ENCODE data around the gene ARL15. TPM values are rescaled to one million over a fixed set of nuclear protein-coding genes. Genes with fewer than 3 reads are reported as not detected.

Gene ARL15
- total and polyA plus RNA-seq, 2 of the 8 experiments (the other 6 are each of a cell fraction or from before 2014, with no cell fraction given) = 9.9 to 21.2 TPM

DNA sequence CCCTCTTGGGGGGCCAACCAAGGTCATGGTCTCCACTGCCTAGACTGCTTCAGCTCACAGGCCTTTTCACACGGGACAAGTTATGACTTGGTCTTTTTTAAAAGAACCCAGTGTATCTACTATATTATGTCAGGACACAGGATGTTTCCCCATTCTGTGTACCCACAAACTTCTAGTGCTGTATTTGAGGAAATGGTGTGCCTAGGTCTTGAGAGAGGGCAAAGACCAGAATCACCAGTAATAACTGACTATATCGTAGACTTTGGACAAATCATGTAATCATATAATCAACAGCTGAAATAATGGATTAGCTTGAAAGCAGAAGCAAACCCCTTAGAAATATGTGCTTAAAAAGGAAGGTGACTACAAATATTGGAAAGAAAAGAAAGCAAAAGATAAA is 133.3 kb downstream of the ARL15 start:
- H3K56ac ChIP-seq (replicated peaks; ENCODE audit: insufficient read length, low read depth, low read length) = no peak overlapping the region
- no peak overlapping the region for H2BK120ac ChIP-seq (replicated peaks; ENCODE audit: low read depth, low read length)
- H4K8ac ChIP-seq (ENCODE audit: extremely low read depth, insufficient read depth, low read length) = no peak overlapping the region
- CTCF ChIA-PET (ENCODE audit: partially characterized antibody) = no interaction called here
- FAIRE-seq = no peak
- H3K79me1 ChIP-seq (ENCODE audit: low read depth, low read length) = no peaks in the 10 kb centered on the region; the same call in 1 of the 2 replicates
- H3K14ac ChIP-seq (ENCODE audit: insufficient read length) = no peak overlapping the region
- no peaks in the 10 kb centered on the region for H4K20me1 ChIP-seq (replicated peaks in 1 of 2; ENCODE audit: control insufficient read depth in 1 of 2, insufficient read depth in 2 of 2, low read length in 2 of 2)
- no peak overlapping the region for H3K27ac ChIP-seq (ENCODE audit: low read depth, low read length)
- H3K18ac ChIP-seq (ENCODE audit: extremely low read depth, low read length) = no peak overlapping the region
- H3K36me3 ChIP-seq (ENCODE audit: control insufficient read depth in 2 of 4, insufficient read depth in 4 of 4, low read length in 3 of 4) = no peaks in the 10 kb centered on the region
- POLR2A ChIA-PET (ENCODE audit: partially characterized antibody) = no interaction called here
- H3K4me3 ChIP-seq (ENCODE audit: extremely low read depth in 1 of 4, insufficient read depth in 2 of 4, low read depth in 3 of 4, low read length in 4 of 4) = no peak overlapping the region
- no peak overlapping the region for H2AK5ac ChIP-seq (ENCODE audit: low read depth, low read length)
- H2BK5ac ChIP-seq (ENCODE audit: low read depth, low read length) = no peak overlapping the region
- H3K4me2 ChIP-seq (ENCODE audit: insufficient read depth in 1 of 2, low read depth in 2 of 2, low read length in 2 of 2) = no peak overlapping the region
- no peak overlapping the region for H2AFZ ChIP-seq (ENCODE audit: low read length)
- no peak overlapping the region for H3K4ac ChIP-seq (replicated peaks; ENCODE audit: insufficient read length, low read depth, low read length)
- H3K9ac ChIP-seq (replicated peaks in 1 of 4; ENCODE audit: extremely low read depth in 1 of 4, low read depth in 3 of 4, low read length in 3 of 4) = no peak overlapping the region
- no peak overlapping the region for H3K23ac ChIP-seq (ENCODE audit: insufficient read length)
- H3K27me3 ChIP-seq (replicated peaks in 1 of 4; ENCODE audit: control insufficient read depth in 3 of 4, extremely low read depth in 1 of 4, insufficient read depth in 3 of 4, low read length in 3 of 4) = no peaks in the 10 kb centered on the region
- H3K23me2 ChIP-seq (ENCODE audit: low read depth, low read length) = no peaks in the 10 kb centered on the region
- H3K9me3 ChIP-seq (ENCODE audit: insufficient read depth in 2 of 2, low read depth in 1 of 2, low read length in 1 of 2) = no peaks in the 10 kb centered on the region
- TF ChIP-seq NRF1 (IDR thresholded peaks at IDR 0.05; ENCODE audit: low read depth, low read length) (no peak), JUN (IDR thresholded peaks at IDR 0.05; ENCODE audit: low read depth, low read length) (no peak), RAD21 (IDR thresholded peaks at IDR 0.05 in 1 of 2, conservative IDR thresholded peaks at IDR 0.05 in 1 of 2; ENCODE audit: low read depth in 2 of 2, low read length in 2 of 2) (no peak), CHD1 (IDR thresholded peaks at IDR 0.05; ENCODE audit: low read depth, low read length) (no peak), SP1 (IDR thresholded peaks at IDR 0.05; ENCODE audit: low read depth, low read length) (no peak), TCF12 (IDR thresholded peaks at IDR 0.05; ENCODE audit: low read depth, low read length) (no peak), HDAC6 (IDR thresholded peaks at IDR 0.05; ENCODE audit: low read depth, low read length) (no peak), SIRT6 (IDR thresholded peaks at IDR 0.05; ENCODE audit: low read length) (no peak)
- TF ChIP-seq, protein P1, sequence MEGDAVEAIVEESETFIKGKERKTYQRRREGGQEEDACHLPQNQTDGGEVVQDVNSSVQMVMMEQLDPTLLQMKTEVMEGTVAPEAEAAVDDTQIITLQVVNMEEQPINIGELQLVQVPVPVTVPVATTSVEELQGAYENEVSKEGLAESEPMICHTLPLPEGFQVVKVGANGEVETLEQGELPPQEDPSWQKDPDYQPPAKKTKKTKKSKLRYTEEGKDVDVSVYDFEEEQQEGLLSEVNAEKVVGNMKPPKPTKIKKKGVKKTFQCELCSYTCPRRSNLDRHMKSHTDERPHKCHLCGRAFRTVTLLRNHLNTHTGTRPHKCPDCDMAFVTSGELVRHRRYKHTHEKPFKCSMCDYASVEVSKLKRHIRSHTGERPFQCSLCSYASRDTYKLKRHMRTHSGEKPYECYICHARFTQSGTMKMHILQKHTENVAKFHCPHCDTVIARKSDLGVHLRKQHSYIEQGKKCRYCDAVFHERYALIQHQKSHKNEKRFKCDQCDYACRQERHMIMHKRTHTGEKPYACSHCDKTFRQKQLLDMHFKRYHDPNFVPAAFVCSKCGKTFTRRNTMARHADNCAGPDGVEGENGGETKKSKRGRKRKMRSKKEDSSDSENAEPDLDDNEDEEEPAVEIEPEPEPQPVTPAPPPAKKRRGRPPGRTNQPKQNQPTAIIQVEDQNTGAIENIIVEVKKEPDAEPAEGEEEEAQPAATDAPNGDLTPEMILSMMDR (IDR thresholded peaks at IDR 0.05; ENCODE audit: control extremely low read depth in 1 of 3, insufficient read depth in 1 of 3, low read depth in 1 of 3, low read length in 3 of 3) = no peak
- TF ChIP-seq, protein P2, sequence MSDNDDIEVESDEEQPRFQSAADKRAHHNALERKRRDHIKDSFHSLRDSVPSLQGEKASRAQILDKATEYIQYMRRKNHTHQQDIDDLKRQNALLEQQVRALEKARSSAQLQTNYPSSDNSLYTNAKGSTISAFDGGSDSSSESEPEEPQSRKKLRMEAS (IDR thresholded peaks at IDR 0.05) = no peak
- 90% methylated on average over 2 of the region's 2 CpGs; no CpG with 5 or more reads in 1 of the 2 experiments for WGBS, 2 experiments (ENCODE audit: extremely low coverage in 1 of 2, insufficient coverage in 1 of 2, insufficient read length in 1 of 2, insufficient replicate concordance in 2 of 2, low coverage in 1 of 2, low lambda C conversion rate in 2 of 2, missing lambda C conversion rate in 1 of 2)
- no peak for DNase-seq (ENCODE audit: low read depth in 1 of 2, low spot score in 2 of 2)
- H4K5ac ChIP-seq (ENCODE audit: insufficient read length, low read depth, low read length) = no peak overlapping the region
- H3K4me1 ChIP-seq (replicated peaks in 1 of 4; ENCODE audit: control insufficient read depth in 3 of 4, insufficient read depth in 4 of 4, low read length in 3 of 4) = peaks cover 0 to 5% (median 1%) of the 10 kb centered on the region in 4 experiments; a peak in 2 of 7 replicates
- H2BK15ac ChIP-seq (ENCODE audit: low read length) = no peak overlapping the region
- H2BK12ac ChIP-seq (ENCODE audit: low read depth, low read length) = no peak overlapping the region
- no peak overlapping the region for H4K91ac ChIP-seq (replicated peaks; ENCODE audit: insufficient read length, low read length)
- no peaks in the 10 kb centered on the region; a peak in 1 of 4 replicates for H3K79me2 ChIP-seq (ENCODE audit: control insufficient read depth in 1 of 2, insufficient read depth in 2 of 2, low read length in 2 of 2)
- H2BK20ac ChIP-seq (ENCODE audit: low read length) = no peak overlapping the region

Data from H1 (cell line).